Upper lobe of left lung (tissue), 4 donors: ENCODE results near the gene KIF2C.

Source experiments
- POLR2A ChIP-seq, 4 donors: fragments of 450-650 bp; IDR thresholded peaks; one replicate each; pipeline ENCODE4 v1.5.1; 2016 to 2017; ENCODE audit warnings: antibody characterized with exemption in 4 of 4, mild to moderate bottlenecking in 2 of 4
- TF ChIP-seq, protein P1 (sequence below), 6 experiments: fragments of 450-650 bp in 4 of 6; fragments of 200-600 bp in 2 of 6; sonication (generic) in 2 of 6; IDR thresholded peaks; one replicate each; pipeline ENCODE4 v1.5.1; 2016 to 2019; ENCODE audit warnings: antibody characterized with exemption in 6 of 6

DNA sequence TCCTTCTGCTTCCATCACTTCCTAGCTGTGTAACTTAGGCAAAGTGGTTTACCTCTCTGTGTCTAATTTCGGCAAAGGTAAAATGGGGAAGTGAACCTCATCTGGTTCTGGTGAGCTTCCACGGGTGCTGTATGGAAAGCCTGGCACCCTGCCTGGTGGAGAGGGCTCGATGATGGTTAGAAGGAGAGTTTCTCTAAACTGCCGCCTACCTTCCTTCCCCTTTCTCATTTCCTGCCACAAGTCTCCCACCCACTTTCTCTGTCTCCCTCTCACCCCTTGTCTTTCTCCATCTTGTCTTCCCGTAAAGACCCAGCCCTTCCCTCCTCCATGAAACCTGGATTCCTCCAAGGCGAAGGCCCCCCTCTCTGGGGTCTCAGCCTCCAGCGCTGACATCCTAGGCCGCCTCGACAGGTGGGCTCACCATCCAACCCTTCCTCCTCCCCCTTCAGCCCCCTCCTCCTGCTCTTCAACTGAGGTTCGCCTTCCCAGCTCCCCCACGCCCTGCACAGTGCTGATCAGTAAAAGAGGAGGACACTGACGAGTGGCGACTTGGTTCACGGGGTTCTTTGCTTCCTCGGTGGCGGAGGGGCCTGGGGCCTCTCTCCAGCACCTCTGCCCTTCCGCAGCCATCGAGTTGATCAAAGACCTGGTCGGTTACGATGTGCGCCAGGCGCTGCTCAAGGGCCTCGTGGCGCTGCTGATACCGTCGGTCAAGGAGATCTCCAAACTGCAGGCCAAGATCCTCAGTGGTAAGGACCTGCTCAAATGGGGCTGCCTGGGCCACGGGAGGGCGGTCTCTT, 15.9 kb upstream of the KIF2C start:
- no peak for TF ChIP-seq POLR2A (IDR thresholded peaks at IDR 0.05)
- TF ChIP-seq, protein P1, sequence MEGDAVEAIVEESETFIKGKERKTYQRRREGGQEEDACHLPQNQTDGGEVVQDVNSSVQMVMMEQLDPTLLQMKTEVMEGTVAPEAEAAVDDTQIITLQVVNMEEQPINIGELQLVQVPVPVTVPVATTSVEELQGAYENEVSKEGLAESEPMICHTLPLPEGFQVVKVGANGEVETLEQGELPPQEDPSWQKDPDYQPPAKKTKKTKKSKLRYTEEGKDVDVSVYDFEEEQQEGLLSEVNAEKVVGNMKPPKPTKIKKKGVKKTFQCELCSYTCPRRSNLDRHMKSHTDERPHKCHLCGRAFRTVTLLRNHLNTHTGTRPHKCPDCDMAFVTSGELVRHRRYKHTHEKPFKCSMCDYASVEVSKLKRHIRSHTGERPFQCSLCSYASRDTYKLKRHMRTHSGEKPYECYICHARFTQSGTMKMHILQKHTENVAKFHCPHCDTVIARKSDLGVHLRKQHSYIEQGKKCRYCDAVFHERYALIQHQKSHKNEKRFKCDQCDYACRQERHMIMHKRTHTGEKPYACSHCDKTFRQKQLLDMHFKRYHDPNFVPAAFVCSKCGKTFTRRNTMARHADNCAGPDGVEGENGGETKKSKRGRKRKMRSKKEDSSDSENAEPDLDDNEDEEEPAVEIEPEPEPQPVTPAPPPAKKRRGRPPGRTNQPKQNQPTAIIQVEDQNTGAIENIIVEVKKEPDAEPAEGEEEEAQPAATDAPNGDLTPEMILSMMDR (IDR thresholded peaks at IDR 0.05), result no peak
